Prostate gland (tissue), 2 donors: ENCODE measurements around the gene TMCO6.

Experiments used
- CTCF ChIP-seq, 4 experiments: fragments of 200-600 bp in 2 of 4; fragments of 450-650 bp in 2 of 4; sonication (generic) in 2 of 4; IDR thresholded peaks; 1 replicate in 3 of 4; 2 replicates in 1 of 4; pipeline ENCODE4 v1.5.1; 2016 to 2019; ENCODE audit warnings: antibody characterized with exemption in 4 of 4, mild to moderate bottlenecking in 2 of 4, moderate library complexity in 2 of 4
- POLR2A ChIP-seq: fragments of 450-650 bp; IDR thresholded peaks from one replicate; pipeline ENCODE4 v1.6.1; 2016; ENCODE audit warnings: antibody characterized with exemption, mild to moderate bottlenecking

GRCh38 chr5:140694276-140694675 is 55.0 kb downstream of the TMCO6 start:
- no peak for TF ChIP-seq CTCF (IDR thresholded peaks at IDR 0.05)
- TF ChIP-seq POLR2A: no peak
